Measurements from ENCODE around the gene FAM234A. TPM values are rescaled to one million over a fixed set of nuclear protein-coding genes. Genes with fewer than 3 reads are reported as not detected.
"Not testable (repeated sequence)": the region's sequence is repeated elsewhere in the genome, so short reads cannot be mapped to it uniquely, and the experiment has no call there.

FAM234A gene
- total RNA-seq, 2 experiments from 2014 or later, result 26.9 to 31.5 TPM

DNA sequence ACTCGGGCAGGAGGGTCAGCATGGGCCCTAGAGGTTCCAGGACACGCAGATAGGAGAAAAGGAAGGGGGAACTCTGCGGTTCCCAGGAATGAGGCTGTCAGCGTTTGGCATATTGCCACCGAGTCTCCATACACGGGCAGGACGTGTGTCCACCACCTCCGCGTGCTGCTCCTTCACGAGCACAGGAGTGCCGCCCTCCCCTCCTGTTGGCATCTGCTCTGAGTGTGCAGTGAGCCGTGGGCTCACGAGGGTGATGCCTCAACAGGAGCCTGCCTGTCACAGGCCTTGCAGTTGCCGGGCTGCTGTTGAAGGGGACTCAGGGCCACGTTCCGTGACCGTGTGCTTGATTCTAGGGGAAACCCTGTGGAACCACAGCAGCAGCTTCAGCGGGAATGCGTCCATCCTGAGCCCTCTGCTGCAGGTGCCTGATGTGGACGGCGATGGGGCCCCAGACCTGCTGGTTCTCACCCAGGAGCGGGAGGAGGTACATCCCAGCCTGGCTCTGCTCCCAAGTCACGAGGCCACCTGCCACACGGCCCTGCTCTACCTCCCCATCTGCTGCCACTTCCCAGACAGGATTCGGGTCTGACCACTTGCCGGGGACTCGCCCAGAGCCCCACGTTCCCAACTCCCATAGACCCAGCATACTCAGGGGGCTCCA is 26.5 kb downstream of the FAM234A start:
- Mint-ChIP-seq H3K4me1 (peaks cover 12% of the 10 kb centered on the region), H3K27ac (no peak overlapping the region), H3K9me3 (no peaks in the 10 kb centered on the region), H3K4me3 (no peak overlapping the region), H3K27me3 (no peaks in the 10 kb centered on the region), H3K36me3 (ENCODE audit: low read depth) (peaks cover 7% of the 10 kb centered on the region)
- POLR2A ChIA-PET, result no interaction called here
- DNase-seq, result no peak
- CTCF ChIA-PET, result no interaction called here

DNA sequence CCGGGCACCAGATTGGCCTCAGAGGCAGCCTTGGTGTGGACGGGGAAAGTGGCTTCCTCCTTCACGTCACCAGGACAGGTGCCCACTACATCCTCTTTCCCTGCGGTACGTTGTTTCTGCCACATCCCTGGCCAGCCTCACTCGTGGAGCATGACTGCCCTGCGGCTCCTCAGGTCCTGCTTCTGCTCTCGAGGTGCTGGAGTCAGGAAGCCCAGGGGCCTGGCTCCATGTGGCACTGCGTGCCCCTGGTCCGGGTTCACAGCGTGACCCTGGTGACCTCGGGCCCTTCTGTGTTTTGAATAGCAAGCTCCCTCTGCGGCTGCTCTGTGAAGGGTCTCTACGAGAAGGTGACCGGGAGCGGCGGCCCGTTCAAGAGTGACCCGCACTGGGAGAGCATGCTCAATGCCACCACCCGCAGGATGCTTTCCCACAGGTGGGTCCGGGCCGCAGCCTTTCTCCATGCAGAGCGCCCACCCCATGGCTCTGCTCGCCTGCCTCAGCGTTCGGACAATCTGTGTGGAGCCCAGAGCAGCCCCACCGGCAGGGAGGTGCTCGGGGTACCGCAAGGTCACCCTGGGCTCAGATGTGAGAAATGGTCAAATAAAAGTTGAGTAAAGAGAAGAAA is 27.6 kb downstream of the FAM234A start:
- Mint-ChIP-seq H3K9me3 (no peaks in the 10 kb centered on the region), H3K36me3 (ENCODE audit: low read depth) (peaks cover 7% of the 10 kb centered on the region), H3K4me3 (no peak overlapping the region), H3K27me3 (no peaks in the 10 kb centered on the region), H3K27ac (no peak overlapping the region), H3K4me1 (peaks cover 11% of the 10 kb centered on the region)
- DNase-seq, result no peak
- ChIA-PET CTCF (no interaction called here), POLR2A (no interaction called here)

DNA sequence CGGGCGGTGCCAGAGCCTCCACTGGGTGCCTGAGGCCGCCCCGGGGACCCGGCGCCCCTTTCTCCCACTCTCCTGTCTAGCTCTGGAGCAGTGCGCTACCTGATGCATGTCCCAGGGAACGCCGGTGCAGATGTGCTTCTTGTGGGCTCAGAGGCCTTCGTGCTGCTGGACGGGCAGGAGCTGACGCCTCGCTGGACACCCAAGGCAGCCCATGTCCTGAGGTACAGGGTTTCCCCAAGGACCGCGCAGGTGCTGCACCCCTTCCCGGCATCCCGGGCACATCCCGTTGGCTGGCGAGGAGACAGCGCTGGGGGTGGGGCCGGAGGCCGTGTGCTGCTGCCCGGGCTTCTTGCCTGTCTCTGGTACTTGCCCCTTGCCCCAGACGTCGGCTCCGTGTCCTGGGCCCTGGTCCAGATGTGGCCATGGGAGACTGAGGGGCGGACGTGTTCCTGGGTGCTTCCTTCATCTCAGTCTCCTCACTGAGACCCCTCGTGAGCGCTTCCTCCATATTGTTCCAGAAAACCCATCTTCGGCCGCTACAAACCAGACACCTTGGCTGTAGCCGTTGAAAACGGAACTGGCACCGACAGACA is 28.7 kb downstream of the FAM234A start:
- no peak overlapping the region for H3K4me3 Mint-ChIP-seq
- CTCF ChIA-PET, result no interaction called here
- H3K27ac Mint-ChIP-seq, result no peak overlapping the region
- H3K9me3 Mint-ChIP-seq, result peaks cover 3% of the 10 kb centered on the region
- no peak for DNase-seq
- peaks cover 9% of the 10 kb centered on the region for H3K4me1 Mint-ChIP-seq
- H3K27me3 Mint-ChIP-seq, result no peaks in the 10 kb centered on the region
- POLR2A ChIA-PET, result no interaction called here
- peaks cover 5% of the 10 kb centered on the region for H3K36me3 Mint-ChIP-seq (ENCODE audit: low read depth)

DNA sequence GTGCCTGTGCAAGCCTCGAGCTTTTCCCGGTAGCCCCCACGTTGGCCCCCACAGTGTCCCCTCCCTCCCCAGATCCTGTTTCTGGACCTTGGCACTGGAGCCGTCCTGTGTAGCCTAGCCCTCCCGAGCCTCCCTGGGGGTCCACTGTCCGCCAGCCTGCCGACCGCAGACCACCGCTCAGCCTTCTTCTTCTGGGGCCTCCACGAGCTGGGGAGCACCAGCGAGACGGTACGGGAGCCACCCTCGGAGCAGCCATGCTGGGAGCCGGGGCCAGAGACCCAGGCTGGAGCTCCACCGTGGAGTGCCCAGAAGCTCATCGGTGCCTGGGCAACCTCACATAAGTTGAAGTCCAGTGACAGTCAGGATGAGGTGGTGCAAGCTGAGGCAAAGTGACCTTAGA is 29.3 kb downstream of the FAM234A start:
- ChIA-PET POLR2A (no interaction called here), CTCF (no interaction called here)
- no peak overlapping the region for H3K4me3 Mint-ChIP-seq

DNA sequence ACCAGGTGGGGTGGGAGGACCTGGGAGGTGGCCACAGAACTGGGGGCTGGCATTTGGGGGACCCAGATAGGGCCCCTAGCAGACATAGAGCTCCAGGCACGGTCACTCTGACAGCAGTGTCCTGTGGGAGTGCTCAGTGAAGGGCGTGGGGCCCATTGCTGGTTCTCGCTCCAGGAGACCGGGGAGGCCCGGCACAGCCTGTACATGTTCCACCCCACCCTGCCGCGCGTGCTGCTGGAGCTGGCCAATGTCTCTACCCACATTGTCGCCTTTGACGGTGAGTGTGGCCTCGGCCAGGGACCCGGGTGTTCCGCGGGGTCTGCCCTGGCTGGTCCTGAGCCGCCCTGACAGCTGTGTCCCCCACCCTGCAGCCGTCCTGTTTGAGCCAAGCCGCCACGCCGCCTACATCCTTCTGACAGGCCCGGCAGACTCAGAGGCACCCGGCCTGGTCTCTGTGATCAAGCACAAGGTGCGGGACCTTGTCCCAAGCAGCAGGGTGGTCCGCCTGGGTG is 29.9 kb downstream of the FAM234A start:
- peaks cover 5% of the 10 kb centered on the region for H3K36me3 Mint-ChIP-seq (ENCODE audit: low read depth)
- H3K9me3 Mint-ChIP-seq, result peaks cover 3% of the 10 kb centered on the region
- no peaks in the 10 kb centered on the region for H3K27me3 Mint-ChIP-seq
- DNase-seq, result no peak
- peaks cover 3% of the 10 kb centered on the region for H3K4me1 Mint-ChIP-seq
- H3K27ac Mint-ChIP-seq, result no peak overlapping the region
- CTCF ChIA-PET, result no interaction called here
- no peak overlapping the region for H3K4me3 Mint-ChIP-seq
- POLR2A ChIA-PET, result no interaction called here

More for the DNA sequence above, 29.3 kb downstream of the FAM234A start:
- Mint-ChIP-seq H3K36me3 (ENCODE audit: low read depth) (peaks cover 5% of the 10 kb centered on the region), H3K27me3 (no peaks in the 10 kb centered on the region), H3K4me1 (peaks cover 8% of the 10 kb centered on the region), H3K27ac (no peak overlapping the region), H3K9me3 (peaks cover 3% of the 10 kb centered on the region)
- no peak for DNase-seq

DNA sequence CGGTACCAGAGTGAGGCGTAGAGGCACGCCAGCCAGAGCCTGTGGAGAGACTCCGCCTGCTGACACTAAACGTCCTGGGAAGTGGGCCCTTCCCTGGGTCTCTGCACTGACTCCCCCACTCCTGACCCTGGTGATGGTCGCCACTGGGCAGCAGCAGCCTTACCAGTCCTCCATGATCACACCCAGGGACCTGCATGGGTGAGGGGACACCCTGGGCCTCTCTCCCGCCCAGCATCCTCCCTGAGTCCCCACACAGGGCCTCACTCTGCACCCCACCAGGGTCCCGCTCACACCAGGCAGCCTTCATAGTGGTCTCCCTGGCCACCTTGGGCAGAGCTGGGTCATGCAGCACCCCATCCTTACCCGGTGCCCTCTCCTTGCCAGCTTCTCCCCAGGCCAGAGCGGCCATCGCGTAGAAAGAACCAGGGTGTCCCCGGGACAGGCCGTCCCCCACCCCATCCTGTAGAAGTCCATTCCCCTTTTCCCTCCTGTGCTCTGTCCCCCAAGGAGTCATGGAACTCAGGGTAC is 30.4 kb downstream of the FAM234A start:
- Mint-ChIP-seq H3K27me3 (no peaks in the 10 kb centered on the region), H3K4me1 (peaks cover 3% of the 10 kb centered on the region), H3K9me3 (peaks cover 3% of the 10 kb centered on the region), H3K27ac (no peak overlapping the region), H3K36me3 (ENCODE audit: low read depth) (peaks cover 5% of the 10 kb centered on the region), H3K4me3 (no peak overlapping the region)
- POLR2A ChIA-PET, result no interaction called here
- no peak for DNase-seq
- CTCF ChIA-PET, result no interaction called here

DNA sequence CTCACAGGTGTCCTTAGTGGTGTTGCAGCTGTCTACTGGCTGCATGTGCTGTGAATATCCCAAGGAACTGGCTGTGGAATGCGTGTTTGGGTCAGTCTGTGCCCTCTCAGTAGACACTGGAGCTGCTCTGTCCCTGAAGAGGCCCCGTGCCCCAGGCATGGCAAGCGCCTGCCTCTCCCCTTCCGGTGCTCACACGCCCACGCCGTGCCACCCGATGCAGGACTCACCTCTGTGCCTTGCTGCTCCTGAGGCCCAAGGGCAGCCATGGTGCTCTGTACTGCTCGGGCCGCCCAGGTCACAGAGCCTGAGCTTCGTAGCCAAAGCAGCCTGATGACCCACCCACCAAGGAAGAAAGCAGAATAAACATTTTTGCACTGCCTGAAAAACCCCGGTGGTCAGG is 31.1 kb downstream of the FAM234A start:
- POLR2A ChIA-PET, result no interaction called here
- H3K27ac Mint-ChIP-seq, result no peak overlapping the region
- H3K27me3 Mint-ChIP-seq, result no peaks in the 10 kb centered on the region
- no peak for DNase-seq
- peaks cover 5% of the 10 kb centered on the region for H3K36me3 Mint-ChIP-seq (ENCODE audit: low read depth)
- CTCF ChIA-PET, result no interaction called here
- H3K4me3 Mint-ChIP-seq, result no peak overlapping the region
- H3K9me3 Mint-ChIP-seq, result peaks cover 3% of the 10 kb centered on the region
- peaks cover 3% of the 10 kb centered on the region for H3K4me1 Mint-ChIP-seq

DNA sequence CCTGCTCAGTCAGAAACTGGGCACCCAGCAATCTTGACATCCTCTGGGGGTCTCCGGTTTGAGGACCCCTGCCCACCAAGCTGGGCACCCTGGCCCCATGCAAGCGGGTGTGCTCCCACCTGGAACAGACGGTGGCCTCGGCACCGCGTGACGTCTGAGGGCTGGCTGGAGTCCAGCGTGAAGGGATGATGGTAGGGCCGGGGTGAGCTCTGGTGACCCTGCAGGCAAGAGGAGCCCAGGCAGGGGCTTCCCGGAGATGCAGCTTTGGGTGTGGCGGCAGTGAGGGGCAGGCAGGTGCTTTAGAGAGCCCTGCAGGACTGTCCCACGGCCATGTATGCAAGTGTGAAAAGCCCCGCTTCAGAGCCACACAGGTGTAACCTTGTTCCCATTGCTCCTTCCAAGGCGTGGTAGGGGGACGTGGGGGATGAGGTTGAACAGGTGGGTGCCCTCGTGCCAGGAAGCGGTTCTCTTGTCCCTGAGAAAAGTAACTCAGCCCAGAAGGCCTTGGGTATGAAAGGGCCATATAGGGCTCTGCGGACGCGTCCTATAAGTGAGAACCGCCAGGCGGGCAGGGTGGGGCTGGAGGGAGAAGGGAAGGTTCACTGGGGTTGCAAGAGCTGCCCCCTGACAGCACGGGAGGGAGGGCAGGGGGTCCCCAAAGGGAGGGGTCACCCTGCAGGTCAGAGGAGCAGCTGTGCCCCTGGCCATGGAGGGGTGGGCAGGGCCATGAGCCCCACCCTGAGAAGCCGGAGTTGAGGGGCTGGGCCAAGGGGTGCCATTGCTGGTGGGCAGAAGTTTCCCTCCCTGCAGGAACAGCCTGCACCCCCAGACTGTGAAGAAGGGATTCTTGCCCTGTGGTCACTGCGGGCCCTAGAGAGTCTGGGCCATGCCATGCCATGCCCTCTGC is 31.9 kb downstream of the FAM234A start:
- Mint-ChIP-seq H3K4me1 (peaks cover 3% of the 10 kb centered on the region), H3K9me3 (peaks cover 3% of the 10 kb centered on the region), H3K27ac (no peak overlapping the region), H3K27me3 (no peaks in the 10 kb centered on the region), H3K4me3 (no peak overlapping the region), H3K36me3 (ENCODE audit: low read depth) (peaks cover 5% of the 10 kb centered on the region)
- POLR2A ChIA-PET, result no interaction called here
- CTCF ChIA-PET, result no interaction called here
- DNase-seq, result no peak

DNA sequence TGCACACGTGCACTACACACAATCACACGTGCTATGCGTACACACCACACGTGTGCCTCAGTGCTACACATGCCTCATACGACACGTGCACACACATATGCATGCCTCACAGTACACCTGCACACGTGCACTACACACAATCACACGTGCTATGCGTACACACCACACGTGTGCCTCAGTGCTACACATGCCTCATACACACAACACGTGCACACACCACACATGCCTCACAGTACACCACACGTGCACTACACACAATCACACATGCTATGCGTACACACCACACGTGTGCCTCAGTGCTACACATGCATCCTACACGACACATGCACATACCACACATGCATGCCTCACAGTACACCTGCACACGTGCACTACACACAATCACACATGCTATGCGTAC is 32.9 kb downstream of the FAM234A start:
- POLR2A ChIA-PET; H3K4me3 Mint-ChIP-seq; H3K9me3 Mint-ChIP-seq; CTCF ChIA-PET; H3K27me3 Mint-ChIP-seq; H3K36me3 Mint-ChIP-seq (ENCODE audit: low read depth); DNase-seq; H3K27ac Mint-ChIP-seq; H3K4me1 Mint-ChIP-seq: not testable (repeated sequence)

DNA sequence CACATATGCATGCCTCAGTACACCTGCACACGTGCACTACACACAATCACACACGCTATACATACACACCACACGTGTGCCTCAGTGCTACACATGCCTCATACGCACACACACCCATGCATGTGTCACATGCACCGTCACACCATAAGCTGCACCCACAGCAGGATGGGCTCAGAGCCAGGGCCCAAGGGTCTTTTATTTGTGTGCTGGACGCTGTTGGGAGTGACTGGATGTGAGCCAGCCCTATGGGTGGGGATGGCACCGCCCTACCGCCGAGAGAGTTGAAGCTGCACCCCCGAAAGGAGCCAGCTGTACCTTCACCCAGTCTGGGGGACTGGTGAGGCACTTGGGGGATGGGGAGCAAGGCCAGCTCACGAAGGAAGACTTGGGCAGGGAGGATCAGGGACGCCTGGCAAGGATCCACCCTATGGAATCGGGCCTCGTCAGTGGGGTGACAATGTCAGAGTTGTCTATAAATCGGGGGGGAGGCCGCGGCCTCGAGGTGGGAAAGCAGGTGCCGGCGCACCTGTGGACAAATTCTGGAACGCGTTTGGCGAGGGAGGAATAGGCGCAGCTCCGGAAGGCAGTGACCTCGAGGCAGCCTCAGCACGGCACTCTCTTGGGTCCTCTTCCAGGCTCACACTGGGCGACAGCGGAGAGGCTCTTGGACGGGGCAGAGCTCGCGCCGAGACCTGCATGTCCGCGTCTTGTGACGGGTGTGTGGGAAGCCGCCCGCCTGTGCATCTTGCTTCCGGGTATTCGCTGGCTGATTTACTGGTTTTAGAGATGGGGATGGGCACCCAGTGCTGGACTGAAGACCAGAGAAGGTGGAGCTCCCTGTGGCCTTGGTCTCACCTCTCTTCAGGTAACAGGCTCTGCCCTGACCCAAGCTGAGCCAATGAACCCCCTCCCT is 33.8 kb downstream of the FAM234A start:
- ChIA-PET POLR2A (no interaction called here), CTCF (no interaction called here)
- Mint-ChIP-seq H3K4me3 (no peak overlapping the region), H3K4me1 (peaks cover 3% of the 10 kb centered on the region), H3K36me3 (ENCODE audit: low read depth) (no peaks in the 10 kb centered on the region), H3K27me3 (peaks cover 4% of the 10 kb centered on the region), H3K27ac (no peak overlapping the region), H3K9me3 (peaks cover 3% of the 10 kb centered on the region)
- no peak for DNase-seq

DNA sequence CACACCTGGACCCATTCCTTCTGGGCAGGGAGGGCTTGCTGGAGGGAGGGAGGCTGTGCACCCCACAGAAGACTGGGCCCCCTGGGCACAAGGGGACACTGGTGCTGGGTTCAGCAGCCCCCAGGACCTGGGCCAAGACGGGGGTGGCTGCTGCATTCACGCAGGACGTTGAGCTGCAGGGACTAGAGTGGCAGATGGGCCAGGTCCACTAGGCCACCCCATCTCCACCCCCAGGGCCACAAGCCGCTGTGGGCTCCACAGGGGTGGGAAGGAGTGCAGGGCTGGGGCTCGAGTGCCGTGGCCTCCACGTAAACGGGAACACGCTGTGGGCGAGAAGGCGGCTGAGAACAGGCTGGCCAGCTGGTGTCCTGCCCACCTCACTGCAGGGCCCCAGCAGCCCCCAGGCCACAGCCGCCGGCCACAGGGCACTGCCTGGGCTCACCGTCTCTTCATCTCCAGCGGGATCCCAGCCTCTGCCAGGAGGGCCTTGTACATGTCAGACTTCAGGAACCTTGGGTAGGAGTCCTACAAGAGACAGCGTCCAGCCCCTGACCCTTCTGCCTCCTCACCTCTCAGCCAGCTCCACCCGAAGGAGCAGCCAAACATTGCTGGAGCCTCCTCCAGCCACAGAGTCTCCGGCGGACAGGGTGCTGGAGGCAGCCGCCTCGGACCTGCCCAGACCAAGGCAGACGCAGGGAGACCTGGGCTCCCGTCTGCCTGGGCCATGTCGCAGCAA is 34.6 kb downstream of the FAM234A start:
- no peak overlapping the region for H3K4me3 Mint-ChIP-seq
- no peak overlapping the region for H3K27ac Mint-ChIP-seq
- H3K27me3 Mint-ChIP-seq, result peaks cover 4% of the 10 kb centered on the region
- peaks cover 3% of the 10 kb centered on the region for H3K4me1 Mint-ChIP-seq
- H3K9me3 Mint-ChIP-seq, result peaks cover 3% of the 10 kb centered on the region
- no peak for DNase-seq
- H3K36me3 Mint-ChIP-seq (ENCODE audit: low read depth), result no peaks in the 10 kb centered on the region
- ChIA-PET CTCF (no interaction called here), POLR2A (no interaction called here)
